H9 (cell line): ENCODE results near the gene ST6GALNAC3. TPM values are rescaled to one million over a fixed set of nuclear protein-coding genes. Genes with fewer than 3 reads are reported as not detected.
A peak's percentile ranks its signal among the peaks of the same experiment; 100 is the strongest.

Source experiments
- DNase-seq: peaks from one replicate; pipeline ENCODE4 v3.0.0-alpha.2; 2017
- H2AFZ ChIP-seq: one replicate; pipeline ENCODE4 v1.6.1; 2013; ENCODE audit warnings: mild to moderate bottlenecking, low read length, control low read depth, moderate library complexity
- H2AK5ac ChIP-seq: 2 replicates; pipeline ENCODE4 v1.6.1; 2013; ENCODE audit warnings: low read length, control low read depth, mixed read lengths; ENCODE audit not compliant: insufficient read length
- H2BK120ac ChIP-seq: one replicate; pipeline ENCODE4 v1.6.1; 2013; ENCODE audit warnings: low read depth, mild to moderate bottlenecking, low read length, control low read depth, inconsistent platforms; ENCODE audit not compliant: poor library complexity, severe bottlenecking
- H2BK12ac ChIP-seq: 2 replicates; pipeline ENCODE4 v1.6.1; 2013; ENCODE audit warnings: low read length, control low read depth, mixed read lengths, low read depth; ENCODE audit not compliant: insufficient read length
- H2BK15ac ChIP-seq: 2 replicates; pipeline ENCODE4 v1.6.1; 2013; ENCODE audit warnings: low read depth, low read length, control low read depth
- H2BK20ac ChIP-seq: one replicate; pipeline ENCODE4 v1.6.1; 2013; ENCODE audit warnings: low read depth, mild to moderate bottlenecking, low read length, control low read depth, inconsistent platforms; ENCODE audit not compliant: poor library complexity, severe bottlenecking
- H2BK5ac ChIP-seq: 2 replicates; pipeline ENCODE4 v1.6.1; 2013; ENCODE audit warnings: low read length, control low read depth, mixed read lengths; ENCODE audit not compliant: insufficient read length
- H3K14ac ChIP-seq: 2 replicates; pipeline ENCODE4 v1.6.1; 2013; ENCODE audit warnings: low read length, control low read depth; ENCODE audit not compliant: insufficient read depth
- H3K18ac ChIP-seq: 2 replicates; pipeline ENCODE4 v1.6.1; 2013; ENCODE audit warnings: low read depth, mild to moderate bottlenecking, mixed read lengths, low read length, control low read depth; ENCODE audit not compliant: insufficient read length
- H3K23ac ChIP-seq: 2 replicates; pipeline ENCODE4 v1.6.1; 2013; ENCODE audit warnings: low read length, control low read depth, mixed read lengths, low read depth; ENCODE audit not compliant: insufficient read length
- H3K23me2 ChIP-seq: 2 replicates; pipeline ENCODE4 v1.6.1; 2013; ENCODE audit warnings: low read depth, mild to moderate bottlenecking, mixed read lengths, low read length, control low read depth; ENCODE audit not compliant: insufficient read length, poor library complexity, severe bottlenecking
- H3K27ac ChIP-seq: 2 replicates; pipeline ENCODE4 v1.5.1; 2013; ENCODE audit warnings: low read length, control low read depth, mixed read lengths, low read depth; ENCODE audit not compliant: insufficient read length
- H3K27me3 ChIP-seq: 2 replicates; pipeline ENCODE4 v1.6.1; 2013; ENCODE audit warnings: low read length, control low read depth, inconsistent platforms; ENCODE audit not compliant: insufficient read depth
- H3K4ac ChIP-seq: 2 replicates; pipeline ENCODE4 v1.6.1; 2013; ENCODE audit warnings: low read depth, mild to moderate bottlenecking, control low read depth, inconsistent platforms, low read length, moderate library complexity
- H3K4me1 ChIP-seq: 2 replicates; pipeline ENCODE4 v1.6.1; 2013; ENCODE audit warnings: low read length, control low read depth, inconsistent platforms; ENCODE audit not compliant: insufficient read depth
- H3K4me2 ChIP-seq: 2 replicates; pipeline ENCODE4 v1.6.1; 2013; ENCODE audit warnings: low read length, control low read depth, mixed read lengths; ENCODE audit not compliant: insufficient read length, insufficient read depth
- H3K56ac ChIP-seq: 2 replicates; pipeline ENCODE4 v1.6.1; 2013; ENCODE audit warnings: low read depth, mild to moderate bottlenecking, mixed read lengths, low read length, control low read depth; ENCODE audit not compliant: insufficient read length
- H3K79me1 ChIP-seq: 2 replicates; pipeline ENCODE4 v1.6.1; 2013; ENCODE audit warnings: low read depth, mild to moderate bottlenecking, moderate library complexity, low read length, control low read depth, inconsistent platforms; ENCODE audit not compliant: insufficient read depth, poor library complexity, severe bottlenecking
- H3K79me2 ChIP-seq: 2 replicates; pipeline ENCODE4 v1.6.1; 2013; ENCODE audit warnings: low read length, control low read depth, inconsistent platforms; ENCODE audit not compliant: insufficient read depth
- H3K9ac ChIP-seq: 2 replicates; pipeline ENCODE4 v1.6.1; 2013; ENCODE audit warnings: low read length, control low read depth, mixed read lengths; ENCODE audit not compliant: insufficient read length; ENCODE audit errors: extremely low read depth
- H3K9me3 ChIP-seq: one replicate; pipeline ENCODE4 v1.6.1; 2013; ENCODE audit warnings: low read depth, low read length, inconsistent platforms; ENCODE audit not compliant: control insufficient read depth
- H3T11ph ChIP-seq: one replicate; pipeline ENCODE4 v1.6.1; 2013; ENCODE audit warnings: mild to moderate bottlenecking, low read length, control low read depth, inconsistent platforms
- H4K20me1 ChIP-seq: one replicate; pipeline ENCODE4 v1.6.1; 2013; ENCODE audit not compliant: control insufficient read depth, insufficient read length, insufficient read depth
- H4K5ac ChIP-seq: 2 replicates; pipeline ENCODE4 v1.6.1; 2013; ENCODE audit warnings: low read depth, mild to moderate bottlenecking, mixed read lengths, low read length, control low read depth; ENCODE audit not compliant: insufficient read length
- H4K8ac ChIP-seq: replicated peaks from 2 replicates; pipeline ENCODE4 v1.6.1; 2013; ENCODE audit warnings: low read length, control low read depth, mixed read lengths, low read depth; ENCODE audit not compliant: insufficient read length
- H4K91ac ChIP-seq: 2 replicates; pipeline ENCODE4 v1.6.1; 2013; ENCODE audit warnings: low read depth, mild to moderate bottlenecking, moderate library complexity, mixed read lengths, low read length, control low read depth; ENCODE audit not compliant: insufficient read length
- H3K27ac Mint-ChIP-seq, 3 experiments: 2 replicates in 2 of 3; 3 replicates in 1 of 3; pipeline ENCODE4 v1.8.0; 2020 to 2021; ENCODE audit warnings: mixed read lengths in 3 of 3, mild to moderate bottlenecking in 1 of 3, moderate library complexity in 1 of 3
- H3K27me3 Mint-ChIP-seq: 2 replicates; pipeline ENCODE4 v1.8.0; 2021; ENCODE audit warnings: low read depth, mild to moderate bottlenecking, moderate library complexity, mixed read lengths
- H3K36me3 Mint-ChIP-seq, 3 experiments: 2 replicates in 2 of 3; 3 replicates in 1 of 3; pipeline ENCODE4 v1.8.0; 2020 to 2021; ENCODE audit warnings: low read depth in 3 of 3, mixed read lengths in 3 of 3; ENCODE audit not compliant: insufficient read depth in 1 of 3
- H3K4me1 Mint-ChIP-seq, 2 experiments: 2 replicates each; pipeline ENCODE4 v1.8.0; 2020; ENCODE audit warnings: mixed read lengths in 2 of 2
- H3K4me3 Mint-ChIP-seq, 2 experiments: 2 replicates in 1 of 2; 3 replicates in 1 of 2; pipeline ENCODE4 v1.8.0; 2020 to 2021; ENCODE audit warnings: mild to moderate bottlenecking in 2 of 2, mixed read lengths in 2 of 2, moderate library complexity in 1 of 2
- H3K9me3 Mint-ChIP-seq, 2 experiments: 2 replicates in 1 of 2; 3 replicates in 1 of 2; pipeline ENCODE4 v1.8.0; 2020; ENCODE audit warnings: mild to moderate bottlenecking in 2 of 2, mixed read lengths in 2 of 2, moderate library complexity in 1 of 2
- WGBS: extraction: QIAGEN DNeasy Blood & Tissue Kit; methylation state at CpG from one replicate; pipeline ENCODE4 v1.1.7; 2013; ENCODE audit warnings: missing lambda C conversion rate, low lambda C conversion rate, mixed read lengths; ENCODE audit not compliant: insufficient read length; ENCODE audit errors: extremely low coverage; 5-methylcytosine and 5-hydroxymethylcytosine counted together
- total RNA-seq: library from RNA; stranded (reverse); gene quantifications from 2 replicates; pipeline ENCODE4 v1.2.1, GENCODE V29; 2021
- TF ChIP-seq, protein P1 (sequence below): fragments of 200-600 bp; sonication (generic); conservative IDR thresholded peaks from 3 replicates; pipeline ENCODE4 v1.8.0; 2021; ENCODE audit warnings: antibody characterized with exemption, mild to moderate bottlenecking

The ST6GALNAC3 gene
- total RNA-seq, 1 experiment from 2014 or later: 11.2 TPM

GRCh38 chr1:76337542-76338219 lies 263.1 kb downstream of the ST6GALNAC3 start:
- H3K23me2 ChIP-seq: no peaks in the 10 kb centered on the region
- no peak overlapping the region for H3K4me2 ChIP-seq
- Mint-ChIP-seq H3K27me3 (no peaks in the 10 kb centered on the region), H3K9me3 (peaks cover 3 to 6% of the 10 kb centered on the region in 2 experiments; a peak in 2 of 5 replicates), H3K27ac (peak overlapping the region in 1 of 3 experiments; percentile 81; a peak in 2 of 7 replicates), H3K4me1 (peaks cover 8 to 19% of the 10 kb centered on the region in 2 experiments), H3K36me3 (peaks cover 0 to 6% (median 0%) of the 10 kb centered on the region in 3 experiments; a peak in 2 of 7 replicates), H3K4me3 (no peak overlapping the region; a peak in 1 of 5 replicates)
- H3K23ac ChIP-seq: no peak overlapping the region
- no peak overlapping the region for H3K27ac ChIP-seq
- H3K79me2 ChIP-seq: no peaks in the 10 kb centered on the region
- no peak overlapping the region for H2BK120ac ChIP-seq
- no peak overlapping the region for H2BK5ac ChIP-seq
- no peak overlapping the region for H3K4ac ChIP-seq
- no peak overlapping the region for H3K56ac ChIP-seq
- no peak overlapping the region for H3K18ac ChIP-seq
- no peaks in the 10 kb centered on the region; the same call in 1 of the 2 replicates for H3K4me1 ChIP-seq
- WGBS: no CpG with 5 or more reads among the region's 7 CpGs
- H4K8ac ChIP-seq: no peak overlapping the region
- no peak overlapping the region for H2BK20ac ChIP-seq
- no peak overlapping the region for H2AFZ ChIP-seq
- no peak overlapping the region for H3K14ac ChIP-seq
- no peak overlapping the region for H3T11ph ChIP-seq
- H2AK5ac ChIP-seq: no peak overlapping the region
- H4K20me1 ChIP-seq: no peaks in the 10 kb centered on the region
- TF ChIP-seq, protein P1, sequence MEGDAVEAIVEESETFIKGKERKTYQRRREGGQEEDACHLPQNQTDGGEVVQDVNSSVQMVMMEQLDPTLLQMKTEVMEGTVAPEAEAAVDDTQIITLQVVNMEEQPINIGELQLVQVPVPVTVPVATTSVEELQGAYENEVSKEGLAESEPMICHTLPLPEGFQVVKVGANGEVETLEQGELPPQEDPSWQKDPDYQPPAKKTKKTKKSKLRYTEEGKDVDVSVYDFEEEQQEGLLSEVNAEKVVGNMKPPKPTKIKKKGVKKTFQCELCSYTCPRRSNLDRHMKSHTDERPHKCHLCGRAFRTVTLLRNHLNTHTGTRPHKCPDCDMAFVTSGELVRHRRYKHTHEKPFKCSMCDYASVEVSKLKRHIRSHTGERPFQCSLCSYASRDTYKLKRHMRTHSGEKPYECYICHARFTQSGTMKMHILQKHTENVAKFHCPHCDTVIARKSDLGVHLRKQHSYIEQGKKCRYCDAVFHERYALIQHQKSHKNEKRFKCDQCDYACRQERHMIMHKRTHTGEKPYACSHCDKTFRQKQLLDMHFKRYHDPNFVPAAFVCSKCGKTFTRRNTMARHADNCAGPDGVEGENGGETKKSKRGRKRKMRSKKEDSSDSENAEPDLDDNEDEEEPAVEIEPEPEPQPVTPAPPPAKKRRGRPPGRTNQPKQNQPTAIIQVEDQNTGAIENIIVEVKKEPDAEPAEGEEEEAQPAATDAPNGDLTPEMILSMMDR: no peak
- H2BK12ac ChIP-seq: no peak overlapping the region
- H3K9me3 ChIP-seq: no peaks in the 10 kb centered on the region
- no peak overlapping the region for H2BK15ac ChIP-seq
- H4K91ac ChIP-seq: no peak overlapping the region
- no peaks in the 10 kb centered on the region for H3K79me1 ChIP-seq
- no peak for DNase-seq
- H4K5ac ChIP-seq: no peak overlapping the region
- H3K27me3 ChIP-seq: no peaks in the 10 kb centered on the region
- no peak overlapping the region for H3K9ac ChIP-seq
